ENCODE data around the gene AFP. TPM values are rescaled to one million over a fixed set of nuclear protein-coding genes. Genes with fewer than 3 reads are reported as not detected.
"Not testable (repeated sequence)": the region's sequence is repeated elsewhere in the genome, so short reads cannot be mapped to it uniquely, and the experiment has no call there.

AFP gene
- polyA plus RNA-seq, 1 donor (not counting 4 experiments of a cell fraction or from before 2014, with no cell fraction given): 1.8 TPM

GRCh38 chr4:73388887-73389286 is 47.1 kb upstream of the AFP start:
- DNase-seq (ENCODE audit: low read depth, low spot score) (no peak), FAIRE-seq (no peak)
- no peak overlapping the region for H3K27ac ChIP-seq (ENCODE audit: control insufficient read depth, insufficient read depth, low read length)
- dilution Hi-C loops (cut with MboI; ENCODE audit: extremely low pct_ligation_motif_present, low sequenced_read_pairs): no loop called here
- no peaks in the 10 kb centered on the region for H3K4me1 ChIP-seq (ENCODE audit: control insufficient read depth, extremely low read depth, insufficient read depth, low read length)
- no peak overlapping the region for H3K9ac ChIP-seq (ENCODE audit: control insufficient read depth, extremely low read depth, insufficient read depth, low read length)
- H3K4me3 ChIP-seq (ENCODE audit: control insufficient read depth in 2 of 3, extremely low read depth in 1 of 3, insufficient read depth in 2 of 3, low read depth in 1 of 3, low read length in 3 of 3): no peak overlapping the region
- no peaks in the 10 kb centered on the region for H3K79me2 ChIP-seq (ENCODE audit: control insufficient read depth, insufficient read depth, low read length)
- no peaks in the 10 kb centered on the region for H3K9me1 ChIP-seq (ENCODE audit: control insufficient read depth, extremely low read depth, insufficient read depth, low read length)
- no peaks in the 10 kb centered on the region for H3K36me3 ChIP-seq (ENCODE audit: control insufficient read depth in 2 of 2, extremely low read depth in 1 of 2, insufficient read depth in 2 of 2, low read length in 2 of 2)
- no peak overlapping the region for H3K4me2 ChIP-seq (ENCODE audit: control insufficient read depth, extremely low read depth, insufficient read depth, low read depth, low read length)
- no peaks in the 10 kb centered on the region for H3K9me3 ChIP-seq (ENCODE audit: control insufficient read depth, low read depth, low read length)
- H4K20me1 ChIP-seq (ENCODE audit: control insufficient read depth, extremely low read depth, insufficient read depth, low read length): no peaks in the 10 kb centered on the region
- H3K27me3 ChIP-seq (ENCODE audit: control insufficient read depth, extremely low read depth, insufficient read depth, low read length): peaks cover 3% of the 10 kb centered on the region
- H2AFZ ChIP-seq (ENCODE audit: control insufficient read depth, low read length): no peak overlapping the region
- TF ChIP-seq EZH2 (IDR thresholded peaks at IDR 0.05; ENCODE audit: low read length): no peak

GRCh38 chr4:73389663-73390062 is 46.4 kb upstream of the AFP start:
- H3K4me2 ChIP-seq (ENCODE audit: control insufficient read depth, extremely low read depth, insufficient read depth, low read depth, low read length); H3K9me1 ChIP-seq (ENCODE audit: control insufficient read depth, extremely low read depth, insufficient read depth, low read length); H3K9ac ChIP-seq (ENCODE audit: control insufficient read depth, extremely low read depth, insufficient read depth, low read length); dilution Hi-C loops (cut with MboI; ENCODE audit: extremely low pct_ligation_motif_present, low sequenced_read_pairs); H3K79me2 ChIP-seq (ENCODE audit: control insufficient read depth, insufficient read depth, low read length); H3K36me3 ChIP-seq (ENCODE audit: control insufficient read depth in 2 of 2, extremely low read depth in 1 of 2, insufficient read depth in 2 of 2, low read length in 2 of 2); FAIRE-seq; H3K27me3 ChIP-seq (ENCODE audit: control insufficient read depth, extremely low read depth, insufficient read depth, low read length); H4K20me1 ChIP-seq (ENCODE audit: control insufficient read depth, extremely low read depth, insufficient read depth, low read length); H3K9me3 ChIP-seq (ENCODE audit: control insufficient read depth, low read depth, low read length); DNase-seq (ENCODE audit: low read depth, low spot score); H3K4me3 ChIP-seq (ENCODE audit: control insufficient read depth in 2 of 3, extremely low read depth in 1 of 3, insufficient read depth in 2 of 3, low read depth in 1 of 3, low read length in 3 of 3); H2AFZ ChIP-seq (ENCODE audit: control insufficient read depth, low read length); H3K4me1 ChIP-seq (ENCODE audit: control insufficient read depth, extremely low read depth, insufficient read depth, low read length); H3K27ac ChIP-seq (ENCODE audit: control insufficient read depth, insufficient read depth, low read length): not testable (repeated sequence)

- no peaks in the 10 kb centered on the region for H3K36me3 ChIP-seq (ENCODE audit: control insufficient read depth in 2 of 2, extremely low read depth in 1 of 2, insufficient read depth in 2 of 2, low read length in 2 of 2)
- H3K4me2 ChIP-seq (ENCODE audit: control insufficient read depth, extremely low read depth, insufficient read depth, low read depth, low read length): no peak overlapping the region
- TF ChIP-seq EZH2 (IDR thresholded peaks at IDR 0.05; ENCODE audit: low read length): no peak
- no peak for TF ChIP-seq CTCF (optimal IDR thresholded peaks at IDR 0.05 in 1 of 3, IDR thresholded peaks at IDR 0.05 in 1 of 3, conservative IDR thresholded peaks at IDR 0.05 in 1 of 3; ENCODE audit: extremely low read depth in 1 of 3, insufficient read depth in 2 of 3, low read length in 3 of 3)
- no peak overlapping the region for H3K4me3 ChIP-seq (ENCODE audit: control insufficient read depth in 2 of 3, extremely low read depth in 1 of 3, insufficient read depth in 2 of 3, low read depth in 1 of 3, low read length in 3 of 3)
- H3K9me3 ChIP-seq (ENCODE audit: control insufficient read depth, low read depth, low read length): no peaks in the 10 kb centered on the region
- H3K9ac ChIP-seq (ENCODE audit: control insufficient read depth, extremely low read depth, insufficient read depth, low read length): no peak overlapping the region
- no peaks in the 10 kb centered on the region for H3K4me1 ChIP-seq (ENCODE audit: control insufficient read depth, extremely low read depth, insufficient read depth, low read length)
- no peak for FAIRE-seq
- H2AFZ ChIP-seq (ENCODE audit: control insufficient read depth, low read length): no peak overlapping the region
- DNase-seq (ENCODE audit: low read depth, low spot score): no peak
- H3K27me3 ChIP-seq (ENCODE audit: control insufficient read depth, extremely low read depth, insufficient read depth, low read length): peaks cover 3% of the 10 kb centered on the region
- dilution Hi-C loops (cut with MboI; ENCODE audit: extremely low pct_ligation_motif_present, low sequenced_read_pairs): no loop called here
- H3K9me1 ChIP-seq (ENCODE audit: control insufficient read depth, extremely low read depth, insufficient read depth, low read length): no peaks in the 10 kb centered on the region
- H3K79me2 ChIP-seq (ENCODE audit: control insufficient read depth, insufficient read depth, low read length): no peaks in the 10 kb centered on the region
- no peak overlapping the region for H3K27ac ChIP-seq (ENCODE audit: control insufficient read depth, insufficient read depth, low read length)
- no peaks in the 10 kb centered on the region for H4K20me1 ChIP-seq (ENCODE audit: control insufficient read depth, extremely low read depth, insufficient read depth, low read length)
These were observed 44.2 kb upstream of the AFP start for GRCh38 chr4:73391774-73392173.

All from keratinocyte (primary cell).